Measurements from ENCODE around the gene PUS1. TPM values are rescaled to one million over a fixed set of nuclear protein-coding genes. Genes with fewer than 3 reads are reported as not detected.

The PUS1 gene
- total and polyA plus RNA-seq, 2 of the 8 experiments (the other 6 are each of a cell fraction or from before 2014, with no cell fraction given): 48.1 to 81.2 TPM

- TF ChIP-seq HDAC2 (IDR thresholded peaks at IDR 0.05; ENCODE audit: borderline replicate concordance in 1 of 2, low read depth in 2 of 2, low read length in 2 of 2) (no peak), CREB1 (IDR thresholded peaks at IDR 0.05) (no peak), EP300 (IDR thresholded peaks at IDR 0.05; ENCODE audit: borderline replicate concordance in 1 of 2, low read depth in 2 of 2, low read length in 2 of 2) (no peak), TEAD4 (IDR thresholded peaks at IDR 0.05; ENCODE audit: low read depth, low read length) (no peak), ATF2 (IDR thresholded peaks at IDR 0.05; ENCODE audit: low read length) (no peak), KDM4A (IDR thresholded peaks at IDR 0.05; ENCODE audit: low read depth, low read length, severe bottlenecking) (no peak), SIRT6 (IDR thresholded peaks at IDR 0.05; ENCODE audit: low read length) (no peak)
These were observed 11.3 kb upstream of the PUS1 start (continued) for GRCh38 chr12:131917711-131918306.
